ENCODE data around the gene TCL1B.
"Not testable (repeated sequence)": the region's sequence is repeated elsewhere in the genome, so short reads cannot be mapped to it uniquely, and the experiment has no call there.

Gene TCL1B

GRCh38 chr14:95705518-95705917 lies 19.3 kb downstream of the TCL1B start:
- DNase-seq: no peak

- DNase-seq: no peak
These were observed 21.1 kb downstream of the TCL1B start for GRCh38 chr14:95707327-95707726.

GRCh38 chr14:95710106-95710505 lies 23.9 kb downstream of the TCL1B start:
- DNase-seq: no peak

GRCh38 chr14:95711476-95712176 lies 25.4 kb downstream of the TCL1B start:
- DNase-seq: no peak

- no peak for DNase-seq
These were observed 26.2 kb downstream of the TCL1B start for GRCh38 chr14:95712398-95712797.

GRCh38 chr14:95713596-95714371 lies 27.6 kb downstream of the TCL1B start, which contains the start of gene TCL1A:
Gene TCL1A, minus strand, starts transcription at chr14:95714125. Its CDS starts 59 bp downstream, at chr14:95714066.
- DNase-seq: no peak

GRCh38 chr14:95722525-95723190 lies 36.4 kb downstream of the TCL1B start:
- DNase-seq: no peak

GRCh38 chr14:95725685-95726336 lies 39.6 kb downstream of the TCL1B start:
- DNase-seq: no peak

- DNase-seq: peak; percentile 10
These were observed 41.0 kb downstream of the TCL1B start for GRCh38 chr14:95727056-95727700.

GRCh38 chr14:95729402-95730028 lies 43.3 kb downstream of the TCL1B start:
- not testable (repeated sequence) for DNase-seq

- no peak for DNase-seq
These were observed 43.9 kb downstream of the TCL1B start for GRCh38 chr14:95730126-95730525.

GRCh38 chr14:95733212-95733611 lies 47.0 kb downstream of the TCL1B start:
- no peak for DNase-seq

GRCh38 chr14:95739356-95739755 lies 53.1 kb downstream of the TCL1B start:
- DNase-seq: no peak

- peak; percentile 83 for DNase-seq
These were observed 54.8 kb downstream of the TCL1B start for GRCh38 chr14:95741038-95741490.

- DNase-seq: no peak
These were observed 55.6 kb downstream of the TCL1B start for GRCh38 chr14:95741781-95742180.

All from NCI-H2029 treated with DMSO at 0.1 percent for 48 hours (cell line).